Endothelial cell of umbilical vein (primary cell): ENCODE measurements around the gene SMIM26. TPM values are rescaled to one million over a fixed set of nuclear protein-coding genes. Genes with fewer than 3 reads are reported as not detected.

Experiments
- BruUV-seq: library from RNA; stranded (reverse); fragments of 400-500 nt; replicated peaks from 2 replicates; lab custom pipeline; 2021; lab: Mats Ljungman, UMichigan
- CTCF ChIA-PET: fragments of 300-600, 350-600 bp; sonication (Branson Sonifier 250); formaldehyde crosslinking; loops from one replicate; lab custom pipeline; 2021; ENCODE audit warnings: antibody characterized with exemption, inconsistent platforms; lab: Charles Lee
- POLR2A ChIA-PET: fragments of 300-600, 350-600 bp; sonication (Branson Sonifier 250); formaldehyde crosslinking; loops from one replicate; lab custom pipeline; 2021; ENCODE audit warnings: antibody characterized with exemption, inconsistent platforms; lab: Charles Lee
- DNase-seq: peaks from one replicate; pipeline ENCODE4 v3.0.0-alpha.2; 2011; ENCODE audit warnings: low read depth, low spot score
- FAIRE-seq: peaks from 2 replicates; lab custom pipeline; 2011; peaks lifted over from hg19 to GRCh38; lab: Jason Lieb, UNC
- H2AFZ ChIP-seq: 2 replicates; pipeline ENCODE4 v1.6.0; 2012; ENCODE audit warnings: low read depth, low read length, control low read depth, inconsistent platforms
- H3K27ac ChIP-seq: 2 replicates; pipeline ENCODE4 v1.5.1; 2011; ENCODE audit warnings: low read depth, mild to moderate bottlenecking, control low read depth, low read length, moderate library complexity; ENCODE audit not compliant: insufficient read depth
- H3K27me3 ChIP-seq, 2 experiments: 2 replicates each; pipeline versions ENCODE4 v1.6.0 to v1.6.1; 2011; ENCODE audit warnings: low read length in 2 of 2, mixed read lengths in 1 of 2; ENCODE audit not compliant: control insufficient read depth in 2 of 2, insufficient read depth in 2 of 2
- H3K36me3 ChIP-seq, 2 experiments: 2 replicates in 1 of 2; 3 replicates in 1 of 2; pipeline ENCODE4 v1.5.1; 2011; ENCODE audit warnings: low read length in 2 of 2, mild to moderate bottlenecking in 1 of 2, moderate library complexity in 1 of 2; ENCODE audit not compliant: control insufficient read depth in 2 of 2, insufficient read depth in 2 of 2; ENCODE audit errors: extremely low read depth in 1 of 2
- H3K4me1 ChIP-seq: 3 replicates; pipeline ENCODE4 v1.5.1; 2011; ENCODE audit warnings: mild to moderate bottlenecking, low read length; ENCODE audit not compliant: control insufficient read depth, insufficient read depth; ENCODE audit errors: extremely low read depth
- H3K4me2 ChIP-seq: 2 replicates; pipeline ENCODE4 v1.6.1; 2011; ENCODE audit warnings: low read length, control low read depth, mixed read lengths; ENCODE audit not compliant: insufficient read depth
- H3K4me3 ChIP-seq, 3 experiments: fragments of 200-600 bp in 1 of 3; sonication (generic), shearing (Covaris generic) in 1 of 3; replicated peaks in 1 of 3; 2 replicates each; pipeline ENCODE4 v1.5.1; 2011 to 2016; ENCODE audit warnings: control low read depth in 3 of 3, low read length in 3 of 3, mild to moderate bottlenecking in 2 of 3, inconsistent platforms in 1 of 3, low read depth in 1 of 3, moderate library complexity in 1 of 3; ENCODE audit not compliant: insufficient read depth in 1 of 3
- H3K79me2 ChIP-seq: 2 replicates; pipeline ENCODE4 v1.6.0; 2012; ENCODE audit warnings: low read length, inconsistent platforms; ENCODE audit not compliant: control insufficient read depth, insufficient read depth
- H3K9ac ChIP-seq: replicated peaks from 2 replicates; pipeline ENCODE3; 2011; ENCODE audit warnings: low read length, control low read depth; ENCODE audit not compliant: insufficient read depth; ENCODE audit errors: extremely low read depth
- H3K9me1 ChIP-seq: replicated peaks from 3 replicates; pipeline ENCODE4 v1.6.0; 2011; ENCODE audit warnings: mild to moderate bottlenecking, low read length; ENCODE audit not compliant: control insufficient read depth, insufficient read depth; ENCODE audit errors: extremely low read depth
- H3K9me3 ChIP-seq: replicated peaks from 2 replicates; pipeline ENCODE4 v1.5.1; 2012; ENCODE audit warnings: low read length, inconsistent platforms; ENCODE audit not compliant: control insufficient read depth, insufficient read depth
- H4K20me1 ChIP-seq: replicated peaks from 2 replicates; pipeline ENCODE3; 2011; ENCODE audit warnings: mild to moderate bottlenecking, low read length; ENCODE audit not compliant: control insufficient read depth, insufficient read depth; ENCODE audit errors: extremely low read depth
- CTCF ChIP-seq, 2 donors: IDR thresholded peaks; 1 replicate in 1 of 2; 2 replicates in 1 of 2; pipeline ENCODE4 v1.5.1; 2011; ENCODE audit warnings: low read length in 2 of 2, mild to moderate bottlenecking in 2 of 2, moderate library complexity in 2 of 2, control low read depth in 1 of 2, inconsistent platforms in 1 of 2, low read depth in 1 of 2; ENCODE audit not compliant: insufficient read depth in 1 of 2; ENCODE audit errors: extremely low read depth in 1 of 2
- FOS ChIP-seq: IDR thresholded peaks from 2 replicates; pipeline ENCODE4 v1.6.1; 2011; ENCODE audit warnings: mild to moderate bottlenecking, low read length, moderate library complexity, borderline replicate concordance; ENCODE audit not compliant: insufficient read depth
- GATA2 ChIP-seq: IDR thresholded peaks from 2 replicates; pipeline ENCODE4 v1.7.0; 2011; ENCODE audit warnings: low read depth, mild to moderate bottlenecking, moderate library complexity, mixed read lengths, low read length; ENCODE audit not compliant: insufficient read length, insufficient read depth
- MAX ChIP-seq: IDR thresholded peaks from 2 replicates; pipeline ENCODE4 v1.6.1; 2011; ENCODE audit not compliant: insufficient read depth, insufficient read length
- POLR2A ChIP-seq: IDR thresholded peaks from 2 replicates; pipeline ENCODE4 v1.6.1; 2012; ENCODE audit warnings: low read depth, mild to moderate bottlenecking, control low read depth, low read length
- POLR2AphosphoS5 ChIP-seq: IDR thresholded peaks from 2 replicates; pipeline ENCODE4 v1.6.1; 2012; ENCODE audit warnings: low read depth, mild to moderate bottlenecking, control low read depth, low read length, moderate library complexity; ENCODE audit not compliant: insufficient read depth
- dilution Hi-C: fragments of 300-500 bp; cut with MboI; formaldehyde crosslinking; loops from one replicate; pipeline ENCODE4 v1.15.0; 2019; ENCODE audit warnings: low sequenced_read_pairs; ENCODE audit not compliant: extremely low pct_ligation_motif_present
- intact Hi-C: fragments of 100-400 bp; cut with micrococcal nuclease; formaldehyde crosslinking; loops from one replicate; pipeline ENCODE4 v1.10.0; 2022
- polyA plus RNA-seq, 4 experiments: library from polyadenylated mRNA; depleted of rRNA in 3 of 4; stranded (reverse) in 3 of 4; unstranded in 1 of 4; fragments of >200 nt; gene quantifications; 2 replicates each; pipeline versions ENCODE4 v1.2.1 to v1.2.3, GENCODE V29; 2011 to 2012; ENCODE audit warnings: missing spikeins in 1 of 4
- total RNA-seq: library from RNA; stranded (reverse); gene quantifications from 2 replicates; pipeline ENCODE4 v1.2.3, GENCODE V29; 2021

The SMIM26 gene
- total and polyA plus RNA-seq, 2 donors (not counting 3 experiments of a cell fraction or from before 2014, with no cell fraction given) = 54.1 to 92.0 TPM

- Histone ChIP-seq H3K4me2 (no peak overlapping the region), H3K9me1 (no peaks in the 10 kb centered on the region), H4K20me1 (no peaks in the 10 kb centered on the region), H3K27me3 (no peaks in the 10 kb centered on the region), H3K27ac (no peak overlapping the region), H3K79me2 (peaks cover 2% of the 10 kb centered on the region), H2AFZ (no peak overlapping the region), H3K9ac (no peak overlapping the region), H3K9me3 (no peaks in the 10 kb centered on the region), H3K36me3 (peaks cover 0 to 5% of the 10 kb centered on the region in 2 experiments), H3K4me1 (no peaks in the 10 kb centered on the region), H3K4me3 (no peak overlapping the region)
- CTCF ChIA-PET = interaction anchor here (0.7 to 1.3 kb wide), 2 partner anchors 10 to 1032 kb away, joined by 3 read pairs; no protein-coding TSS in a partner anchor
- intact Hi-C loops (no loop called here), dilution Hi-C loops (no loop called here)
- DNase-seq (no peak), FAIRE-seq (no peak)
- TF ChIP-seq MAX (no peak), POLR2AphosphoS5 (no peak), FOS (no peak), CTCF (IDR thresholded peaks at IDR 0.05; ENCODE audit: extremely low read depth in 1 of 2, insufficient read depth in 1 of 2, low read depth in 1 of 2, low read length in 2 of 2) (no peak), POLR2A (no peak), GATA2 (no peak)
- BruUV-seq = no TSS peak
- POLR2A ChIA-PET = no interaction called here
Observed at GRCh38 chr20:18596270-18596669, 29.0 kb downstream of the SMIM26 start.
